A549 (cell line): ENCODE measurements around the gene HRG. TPM values are rescaled to one million over a fixed set of nuclear protein-coding genes. Genes with fewer than 3 reads are reported as not detected.

ENCODE experiments used
- ATAC-seq, 2 experiments: fragments of 200-7000 bp in 1 of 2; fragments of >200 bp in 1 of 2; cut with Nextera tagmentation in 1 of 2; cut with Tn5 transposase in 1 of 2; 3 replicates each; pipeline versions ENCODE4 v1.8.0 to v1.9.1; 2018 to 2020; ENCODE audit warnings: mild to moderate bottlenecking in 1 of 2, moderate library complexity in 1 of 2
- CTCF ChIA-PET: fragments of 300-600 bp; sonication (Branson Sonifier 250); formaldehyde crosslinking; extraction: SDS; loops from one replicate; lab custom pipeline; 2021; ENCODE audit warnings: antibody characterized with exemption, inconsistent platforms; lab: Yijun Ruan, JAX
- POLR2A ChIA-PET: fragments of 350-600 bp; formaldehyde crosslinking; extraction: SDS; loops from one replicate; lab custom pipeline; 2021; ENCODE audit warnings: antibody characterized with exemption, inconsistent platforms; lab: Yijun Ruan, JAX
- DNase-seq, 2 experiments: peaks; one replicate each; pipeline versions ENCODE4 v3.0.0 to v3.0.0-alpha.2; 2011 to 2016; ENCODE audit warnings: low read depth in 1 of 2, low spot score in 1 of 2
- FAIRE-seq: peaks from 2 replicates; lab custom pipeline; 2011; peaks lifted over from hg19 to GRCh38; lab: Jason Lieb, UNC
- H3K27ac ChIP-seq, 2 experiments: fragments of >200 bp; sonication (Bioruptor Twin); formaldehyde crosslinking; 3 replicates each; pipeline ENCODE4 v1.5.1; 2016 to 2017
- H3K4me1 ChIP-seq: fragments of >200 bp; sonication (Bioruptor Twin); formaldehyde crosslinking; 3 replicates; pipeline ENCODE4 v1.6.1; 2016
- H3K4me2 ChIP-seq: fragments of >200 bp; sonication (Bioruptor Twin); formaldehyde crosslinking; 3 replicates; pipeline ENCODE4 v1.6.1; 2016
- H3K4me3 ChIP-seq: fragments of >200 bp; sonication (Bioruptor Twin); formaldehyde crosslinking; 3 replicates; pipeline ENCODE4 v1.5.1; 2016
- H3K9me3 ChIP-seq: fragments of >200 bp; sonication (Bioruptor Twin); formaldehyde crosslinking; 3 replicates; pipeline ENCODE4 v1.6.1; 2016
- BHLHE40 ChIP-seq: IDR thresholded peaks from 2 replicates; pipeline ENCODE4 v1.6.1; 2012; ENCODE audit warnings: low read depth, low read length, inconsistent platforms
- CBX2 ChIP-seq: fragments of 200-600 bp; sonication (generic); IDR thresholded peaks from 2 replicates; pipeline ENCODE4 v1.6.1; 2016; ENCODE audit warnings: low read depth, mild to moderate bottlenecking, borderline replicate concordance
- CHD2 ChIP-seq: fragments of 150-350 bp; IDR thresholded peaks from 2 replicates; pipeline ENCODE4 v1.6.1; 2014; ENCODE audit warnings: low read length; ENCODE audit not compliant: partially characterized antibody
- EP300 ChIP-seq, 2 experiments: fragments of >200 bp; sonication (Bioruptor Twin); formaldehyde crosslinking; IDR thresholded peaks; 2 replicates in 1 of 2; 3 replicates in 1 of 2; pipeline ENCODE4 v1.6.1; 2016 to 2017
- ESRRA ChIP-seq: fragments of 150-350 bp; IDR thresholded peaks from 2 replicates; pipeline ENCODE4 v1.6.1; 2014; ENCODE audit warnings: mild to moderate bottlenecking, low read length, borderline replicate concordance
- FOSB ChIP-seq: fragments of 250-450 bp; sonication (Bioruptor Pico); IDR thresholded peaks from 2 replicates; pipeline ENCODE4 v1.5.0; 2020; ENCODE audit warnings: mild to moderate bottlenecking, moderate library complexity
- HES2 ChIP-seq: fragments of >200 bp; sonication (Bioruptor Twin); formaldehyde crosslinking; IDR thresholded peaks from 2 replicates; pipeline ENCODE4 v1.6.1; 2016
- HOXB5 ChIP-seq: fragments of 250-450 bp; sonication (Bioruptor Pico); IDR thresholded peaks from 2 replicates; pipeline ENCODE4 v1.5.0; 2020; ENCODE audit warnings: mild to moderate bottlenecking, moderate library complexity
- JUN ChIP-seq, 2 experiments: fragments of >200 bp; sonication (Bioruptor Twin); formaldehyde crosslinking; IDR thresholded peaks; 2 replicates in 1 of 2; 3 replicates in 1 of 2; pipeline ENCODE4 v1.6.1; 2016 to 2017
- JUNB ChIP-seq: fragments of >200 bp; sonication (Bioruptor Twin); formaldehyde crosslinking; IDR thresholded peaks from 2 replicates; pipeline ENCODE4 v1.6.1; 2016
- KDM1A ChIP-seq: fragments of 200-600 bp; sonication (generic); IDR thresholded peaks from 2 replicates; pipeline ENCODE4 v1.6.1; 2016; ENCODE audit warnings: low read depth, mild to moderate bottlenecking
- KDM5A ChIP-seq: fragments of 200-600 bp; sonication (generic); IDR thresholded peaks from 2 replicates; pipeline ENCODE4 v1.6.1; 2016; ENCODE audit warnings: antibody characterized with exemption, mild to moderate bottlenecking
- MAZ ChIP-seq: fragments of 150-350 bp; IDR thresholded peaks from 2 replicates; pipeline ENCODE4 v1.6.1; 2014; ENCODE audit warnings: antibody characterized with exemption, low read depth, low read length, borderline replicate concordance
- NFE2L2 ChIP-seq: fragments of 150-350 bp; conservative IDR thresholded peaks from 2 replicates; pipeline ENCODE4 v1.6.1; 2014; ENCODE audit warnings: low read length
- NPAS2 ChIP-seq: fragments of 250-450 bp; sonication (Bioruptor Pico); IDR thresholded peaks from 2 replicates; pipeline ENCODE4 v1.8.0; 2022; ENCODE audit warnings: mild to moderate bottlenecking, moderate library complexity, borderline replicate concordance
- POLR2AphosphoS2 ChIP-seq: conservative IDR thresholded peaks from 2 replicates; pipeline ENCODE4 v1.6.1; 2012; ENCODE audit warnings: low read length, improper control_type of control experiment, inconsistent platforms
- RAD21 ChIP-seq, 2 experiments: fragments of >200 bp in 1 of 2; sonication (Bioruptor Twin) in 1 of 2; formaldehyde crosslinking in 1 of 2; IDR thresholded peaks in 1 of 2; conservative IDR thresholded peaks in 1 of 2; 2 replicates in 1 of 2; 3 replicates in 1 of 2; pipeline ENCODE4 v1.6.1; 2012 to 2018; ENCODE audit warnings: inconsistent platforms in 1 of 2
- RFX5 ChIP-seq: fragments of 450-650 bp; IDR thresholded peaks from 2 replicates; pipeline ENCODE4 v1.7.1; 2014; ENCODE audit warnings: antibody characterized with exemption, mild to moderate bottlenecking, moderate library complexity
- TFCP2L1 ChIP-seq: fragments of 250-450 bp; sonication (Bioruptor Pico); IDR thresholded peaks from 2 replicates; pipeline ENCODE4 v1.5.0; 2021; ENCODE audit warnings: mild to moderate bottlenecking
- ZNF302 ChIP-seq: fragments of 250-450 bp; sonication (Bioruptor Pico); IDR thresholded peaks from 2 replicates; pipeline ENCODE4 v1.9.0; 2021; ENCODE audit warnings: inconsistent platforms, mild to moderate bottlenecking, moderate library complexity
- ZSCAN20 ChIP-seq: fragments of 250-450 bp; sonication (Bioruptor Pico); IDR thresholded peaks from 2 replicates; pipeline ENCODE4 v1.8.0; 2022; ENCODE audit warnings: mild to moderate bottlenecking, moderate library complexity
- WGBS: methylation state at CpG from one replicate; pipeline ENCODE4 v1.1.6; 2017; ENCODE audit errors: missing lambda C conversion rate; 5-methylcytosine and 5-hydroxymethylcytosine counted together
- polyA plus RNA-seq, 4 experiments: library from polyadenylated mRNA; depleted of rRNA in 3 of 4; stranded (reverse); fragments of >200 nt; fragmentation: RNase III in 1 of 4; extraction: RNeasy Plus Mini Kit Qiagen cat#74134 plus additional on column Dnase treatment in 1 of 4; gene quantifications; 2 replicates in 3 of 4; 3 replicates in 1 of 4; pipeline ENCODE4 v1.2.3, GENCODE V29; 2011 to 2017
- TF ChIP-seq, protein P1 (sequence below): IDR thresholded peaks from 2 replicates; pipeline ENCODE4 v1.6.1; 2012; ENCODE audit warnings: low read depth, borderline replicate concordance
- TF ChIP-seq, protein P2 (sequence below): fragments of 250-450 bp; sonication (Bioruptor Pico); IDR thresholded peaks from 2 replicates; pipeline ENCODE4 v1.5.0; 2020; ENCODE audit warnings: low read depth, mild to moderate bottlenecking, moderate library complexity

The HRG gene
- polyA plus RNA-seq, 2 of the 4 experiments (the other 2 are of a cell fraction): not detected

DNA sequence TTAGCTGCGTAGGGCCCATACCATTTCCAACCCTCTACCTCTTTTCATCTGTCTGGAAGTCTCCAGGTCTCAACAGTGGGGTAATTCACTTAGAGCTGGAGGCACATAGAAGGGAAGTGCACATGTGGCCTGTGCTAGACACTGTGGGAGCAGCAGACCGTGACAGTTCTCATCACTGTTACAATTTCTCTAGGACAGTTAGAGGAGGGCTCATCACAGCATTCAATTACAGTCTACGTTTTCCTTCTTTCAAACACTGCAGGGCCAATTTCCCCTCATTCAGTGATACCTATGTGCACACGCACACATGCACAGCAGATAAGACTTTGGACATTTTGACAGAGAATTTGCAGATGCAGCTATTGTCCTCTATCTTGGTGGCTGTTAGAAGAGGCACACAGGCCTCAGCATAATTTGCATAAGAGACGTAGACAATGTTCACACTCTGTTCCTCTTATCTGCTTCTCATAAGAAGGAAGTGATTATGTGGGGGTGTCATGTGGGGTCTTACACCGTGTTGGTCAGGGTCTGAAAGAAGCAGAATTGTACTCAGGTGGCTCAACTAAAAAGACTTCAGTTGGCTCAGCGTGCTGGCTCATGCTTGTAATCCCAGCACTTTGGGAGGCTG is 12.6 kb upstream of the HRG start:
- ATAC-seq (no peak), DNase-seq (no peak), FAIRE-seq (no peak)
- H3K4me2 ChIP-seq: no peak overlapping the region
- TF ChIP-seq EP300 (IDR thresholded peaks at IDR 0.05): no peak
- H3K4me1 ChIP-seq: no peaks in the 10 kb centered on the region
- no peak overlapping the region for H3K27ac ChIP-seq
- H3K4me3 ChIP-seq: no peak overlapping the region
- WGBS: 75% methylated on average over 7 of the region's 7 CpGs
- ChIA-PET CTCF (interaction anchor here (1.2 kb wide), 1 partner anchor 37 kb away, joined by 3 read pairs; no protein-coding TSS in a partner anchor), POLR2A (interaction anchor here (0.5 kb wide), 1 partner anchor 292 kb away, joined by 6 read pairs; no protein-coding TSS in a partner anchor)
- H3K9me3 ChIP-seq: no peaks in the 10 kb centered on the region

DNA sequence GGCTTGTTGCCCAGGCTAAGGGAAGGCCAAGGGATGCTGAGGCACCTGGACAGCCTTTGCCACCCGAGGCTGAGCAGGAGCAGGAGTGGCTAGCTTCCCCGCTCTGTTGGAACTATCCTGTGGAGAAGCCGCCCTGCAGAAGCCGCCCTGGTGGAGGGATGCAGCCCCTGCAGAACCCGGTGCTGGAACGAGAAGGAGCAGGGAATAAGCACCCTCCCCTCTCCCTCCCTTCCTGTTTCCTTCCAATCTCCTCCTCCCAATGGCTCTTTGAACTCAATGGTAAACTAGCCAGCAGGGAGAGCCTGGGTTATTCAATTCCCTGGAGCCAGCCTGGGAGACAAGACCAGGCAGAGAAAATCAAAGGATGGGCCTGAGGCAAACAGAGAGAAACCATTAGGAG is 11.8 kb upstream of the HRG start:
- 37% methylated on average over 5 of the region's 6 CpGs for WGBS
- Histone ChIP-seq H3K4me2 (no peak overlapping the region), H3K4me1 (no peaks in the 10 kb centered on the region), H3K9me3 (no peaks in the 10 kb centered on the region), H3K4me3 (no peak overlapping the region), H3K27ac (no peak overlapping the region)
- POLR2A ChIA-PET: no interaction called here
- ATAC-seq: peak; percentile 85 to 94
- no peak for FAIRE-seq
- CTCF ChIA-PET: interaction anchor here (1.2 kb wide), 1 partner anchor 37 kb away, joined by 3 read pairs; no protein-coding TSS in a partner anchor
- DNase-seq: peak; percentile 12 to 15
- TF ChIP-seq NPAS2: no peak
- TF ChIP-seq RFX5: no peak
- no peak for TF ChIP-seq CBX2
- no peak for TF ChIP-seq KDM5A
- TF ChIP-seq, protein P1, sequence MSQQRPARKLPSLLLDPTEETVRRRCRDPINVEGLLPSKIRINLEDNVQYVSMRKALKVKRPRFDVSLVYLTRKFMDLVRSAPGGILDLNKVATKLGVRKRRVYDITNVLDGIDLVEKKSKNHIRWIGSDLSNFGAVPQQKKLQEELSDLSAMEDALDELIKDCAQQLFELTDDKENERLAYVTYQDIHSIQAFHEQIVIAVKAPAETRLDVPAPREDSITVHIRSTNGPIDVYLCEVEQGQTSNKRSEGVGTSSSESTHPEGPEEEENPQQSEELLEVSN: no peak
- TF ChIP-seq HES2: no peak
- TF ChIP-seq ZSCAN20 (CRISPR knock-in tag): no peak
- TF ChIP-seq FOSB: no peak
- TF ChIP-seq ZNF302 (CRISPR knock-in tag): no peak
- TF ChIP-seq ESRRA: no peak
- no peak for TF ChIP-seq NFE2L2
- no peak for TF ChIP-seq JUN (IDR thresholded peaks at IDR 0.05)
- no peak for TF ChIP-seq JUNB
- TF ChIP-seq HOXB5: no peak
- no peak for TF ChIP-seq EP300 (IDR thresholded peaks at IDR 0.05)
- TF ChIP-seq, all 56 proteins: peak for 0

DNA sequence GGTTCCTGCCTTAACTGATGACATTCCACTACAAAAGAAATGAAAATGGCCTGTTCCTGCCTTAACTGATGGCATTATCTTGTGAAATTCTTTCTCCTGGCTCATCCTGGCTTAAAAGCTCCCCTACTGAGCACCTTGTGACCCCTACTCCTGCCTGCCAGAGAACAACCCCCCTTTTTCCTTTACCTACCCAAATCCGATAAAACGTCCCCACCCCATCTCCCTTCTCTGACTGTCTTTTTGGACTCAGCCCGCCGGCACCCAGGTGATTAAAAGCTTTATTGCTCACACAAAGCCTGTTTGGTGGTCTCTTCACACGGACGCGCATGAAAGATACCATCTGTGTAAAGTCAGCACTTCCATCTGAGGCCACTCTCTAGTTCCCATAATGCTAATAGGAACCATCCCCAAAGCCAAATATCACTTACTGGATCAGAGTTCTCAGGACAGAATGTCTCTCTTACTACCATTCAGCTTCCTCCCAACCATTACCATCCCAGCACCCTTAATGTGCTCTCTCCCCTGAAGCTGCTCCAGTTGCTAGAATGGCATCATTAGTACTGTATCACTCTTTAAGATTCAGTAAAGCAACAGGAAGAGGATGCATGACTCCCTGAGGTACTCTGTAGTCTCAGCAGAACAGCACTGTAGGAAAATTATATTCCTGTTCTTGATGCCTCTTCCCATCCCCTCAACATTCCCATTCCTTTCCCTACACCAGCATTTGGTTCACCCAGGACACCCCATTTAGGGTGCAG is 2.3 kb upstream of the HRG start:
- ATAC-seq (no peak), DNase-seq (no peak), FAIRE-seq (no peak)
- Histone ChIP-seq H3K9me3 (no peaks in the 10 kb centered on the region), H3K4me2 (no peak overlapping the region), H3K27ac (no peak overlapping the region), H3K4me1 (no peaks in the 10 kb centered on the region), H3K4me3 (no peak overlapping the region)
- WGBS: 94% methylated on average over 7 of the region's 7 CpGs
- ChIA-PET POLR2A (no interaction called here), CTCF (interaction anchor here (0.6 to 0.8 kb wide), 2 partner anchors 15 to 46 kb away, joined by 3 to 4 read pairs; no protein-coding TSS in a partner anchor)
- TF ChIP-seq RAD21 (conservative IDR thresholded peaks at IDR 0.05 in 1 of 2, IDR thresholded peaks at IDR 0.05 in 1 of 2) (no peak), KDM1A (no peak), CHD2 (no peak), POLR2AphosphoS2 (no peak), ZNF302 (CRISPR knock-in tag) (no peak), FOSB (no peak), BHLHE40 (no peak), MAZ (no peak), TFCP2L1 (CRISPR knock-in tag) (no peak)
- TF ChIP-seq, protein P2, sequence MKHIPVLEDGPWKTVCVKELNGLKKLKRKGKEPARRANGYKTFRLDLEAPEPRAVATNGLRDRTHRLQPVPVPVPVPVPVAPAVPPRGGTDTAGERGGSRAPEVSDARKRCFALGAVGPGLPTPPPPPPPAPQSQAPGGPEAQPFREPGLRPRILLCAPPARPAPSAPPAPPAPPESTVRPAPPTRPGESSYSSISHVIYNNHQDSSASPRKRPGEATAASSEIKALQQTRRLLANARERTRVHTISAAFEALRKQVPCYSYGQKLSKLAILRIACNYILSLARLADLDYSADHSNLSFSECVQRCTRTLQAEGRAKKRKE (CRISPR knock-in tag): no peak
